IMR-90 (cell line): ENCODE results near the gene KLHDC3. TPM values are rescaled to one million over a fixed set of nuclear protein-coding genes. Genes with fewer than 3 reads are reported as not detected.

Experiments
- ATAC-seq: fragments of 200-7000 bp; cut with Tn5 transposase; 2 replicates; pipeline ENCODE4 v1.9.1; 2020; ENCODE audit warnings: low read depth, mild to moderate bottlenecking, moderate library complexity
- BruUV-seq: library from RNA; stranded (reverse); fragments of 400-500 nt; replicated peaks from 2 replicates; lab custom pipeline; 2021; lab: Mats Ljungman, UMichigan
- CTCF ChIA-PET: fragments of 300-600 bp; formaldehyde crosslinking; extraction: SDS; loops from one replicate; lab custom pipeline; 2021; ENCODE audit warnings: antibody characterized with exemption; lab: Yijun Ruan, JAX
- POLR2A ChIA-PET: fragments of 300-600 bp; sonication (Branson Sonifier 250); formaldehyde crosslinking; loops from one replicate; lab custom pipeline; 2022; ENCODE audit warnings: antibody characterized with exemption; ENCODE audit not compliant: unreplicated experiment; lab: Charles Lee
- DNase-seq: peaks from one replicate; pipeline ENCODE4 v3.0.0; 2013
- H2AFZ ChIP-seq: replicated peaks from 2 replicates; pipeline ENCODE3; 2013; ENCODE audit warnings: low read length, mild to moderate bottlenecking; ENCODE audit not compliant: poor library complexity
- H2AK5ac ChIP-seq: 2 replicates; pipeline ENCODE4 v1.6.1; 2013; ENCODE audit warnings: low read depth, low read length, inconsistent platforms
- H2AK9ac ChIP-seq: replicated peaks from 2 replicates; pipeline ENCODE3; 2013; ENCODE audit warnings: mild to moderate bottlenecking, low read depth, low read length, moderate library complexity; ENCODE audit not compliant: poor library complexity
- H2BK120ac ChIP-seq: 2 replicates; pipeline ENCODE4 v1.6.1; 2013; ENCODE audit warnings: low read depth, low read length, inconsistent platforms
- H2BK15ac ChIP-seq: 3 replicates; pipeline ENCODE4 v1.6.1; 2013; ENCODE audit warnings: low read depth, low read length, inconsistent platforms
- H2BK20ac ChIP-seq: 2 replicates; pipeline ENCODE4 v1.6.1; 2013; ENCODE audit warnings: low read depth, mild to moderate bottlenecking, inconsistent platforms, low read length, moderate library complexity
- H2BK5ac ChIP-seq: 2 replicates; pipeline ENCODE4 v1.6.1; 2013; ENCODE audit warnings: mild to moderate bottlenecking, low read depth, low read length, inconsistent platforms; ENCODE audit not compliant: poor library complexity, severe bottlenecking
- H3K14ac ChIP-seq: replicated peaks from 2 replicates; pipeline ENCODE4 v1.6.1; 2013; ENCODE audit warnings: low read depth, low read length, inconsistent platforms
- H3K18ac ChIP-seq: 2 replicates; pipeline ENCODE4 v1.6.1; 2013; ENCODE audit warnings: low read depth, low read length, control low read depth
- H3K23ac ChIP-seq: 2 replicates; pipeline ENCODE4 v1.6.1; 2013; ENCODE audit warnings: low read depth, low read length, inconsistent platforms
- H3K27ac ChIP-seq: 2 replicates; pipeline ENCODE4 v1.5.1; 2013; ENCODE audit warnings: mild to moderate bottlenecking, control low read depth, low read length; ENCODE audit not compliant: insufficient read depth
- H3K27me3 ChIP-seq: 2 replicates; pipeline ENCODE4 v1.6.1; 2013; ENCODE audit warnings: low read length; ENCODE audit not compliant: control insufficient read depth, insufficient read depth
- H3K36me3 ChIP-seq: 2 replicates; pipeline ENCODE4 v1.6.1; 2013; ENCODE audit warnings: low read length, mixed read lengths; ENCODE audit not compliant: control insufficient read depth, insufficient read depth
- H3K4ac ChIP-seq: 2 replicates; pipeline ENCODE4 v1.6.1; 2013; ENCODE audit warnings: low read depth, low read length, inconsistent platforms
- H3K4me1 ChIP-seq: 2 replicates; pipeline ENCODE4 v1.6.1; 2013; ENCODE audit warnings: low read length, mixed read lengths; ENCODE audit not compliant: control insufficient read depth, insufficient read depth
- H3K4me2 ChIP-seq: 2 replicates; pipeline ENCODE4 v1.6.1; 2013; ENCODE audit warnings: low read depth, mild to moderate bottlenecking, control low read depth, low read length, moderate library complexity
- H3K4me3 ChIP-seq: 2 replicates; pipeline ENCODE4 v1.5.1; 2013; ENCODE audit warnings: low read depth, mild to moderate bottlenecking, control low read depth, low read length, moderate library complexity; ENCODE audit not compliant: insufficient read depth
- H3K56ac ChIP-seq: 2 replicates; pipeline ENCODE4 v1.6.1; 2013; ENCODE audit warnings: low read length, inconsistent platforms; ENCODE audit not compliant: insufficient read depth; ENCODE audit errors: extremely low read depth
- H3K79me1 ChIP-seq, 2 experiments: 2 replicates each; pipeline ENCODE4 v1.6.1; 2013; ENCODE audit warnings: low read length in 2 of 2, inconsistent platforms in 1 of 2, low read depth in 1 of 2
- H3K9ac ChIP-seq: 2 replicates; pipeline ENCODE4 v1.6.1; 2013; ENCODE audit warnings: low read depth, low read length, control low read depth
- H3K9me1 ChIP-seq: 2 replicates; pipeline ENCODE4 v1.6.1; 2013; ENCODE audit warnings: low read length, inconsistent platforms; ENCODE audit not compliant: insufficient read depth
- H3K9me3 ChIP-seq: 2 replicates; pipeline ENCODE4 v1.6.1; 2013; ENCODE audit warnings: low read length; ENCODE audit not compliant: control insufficient read depth, insufficient read depth
- H4K20me1 ChIP-seq: 2 replicates; pipeline ENCODE4 v1.6.1; 2013; ENCODE audit warnings: low read length, inconsistent platforms; ENCODE audit not compliant: insufficient read depth
- H4K5ac ChIP-seq: 2 replicates; pipeline ENCODE4 v1.6.1; 2013; ENCODE audit warnings: mild to moderate bottlenecking, low read depth, low read length, control low read depth
- H4K8ac ChIP-seq, 2 experiments: 2 replicates each; pipeline ENCODE4 v1.6.1; 2013; ENCODE audit warnings: low read depth in 2 of 2, low read length in 2 of 2, control low read depth in 1 of 2, inconsistent platforms in 1 of 2
- H4K91ac ChIP-seq: 2 replicates; pipeline ENCODE4 v1.6.1; 2013; ENCODE audit warnings: low read depth, low read length, inconsistent platforms; ENCODE audit not compliant: insufficient read depth
- BHLHE40 ChIP-seq: fragments of 150-350 bp; IDR thresholded peaks from 2 replicates; pipeline ENCODE4 v1.6.1; 2016; ENCODE audit warnings: mild to moderate bottlenecking, low read depth, low read length
- CTCF ChIP-seq: conservative IDR thresholded peaks from 2 replicates; pipeline ENCODE4 v1.5.1; 2012; ENCODE audit warnings: mild to moderate bottlenecking, low read depth, low read length, improper control_type of control experiment
- FOS ChIP-seq: fragments of 150-350 bp; IDR thresholded peaks from 2 replicates; pipeline ENCODE4 v1.6.1; 2016; ENCODE audit warnings: low read depth, low read length
- NFE2L2 ChIP-seq: fragments of 150-350 bp; IDR thresholded peaks from 2 replicates; pipeline ENCODE4 v1.6.1; 2016; ENCODE audit warnings: low read depth, mild to moderate bottlenecking, low read length
- RFX5 ChIP-seq: IDR thresholded peaks from 2 replicates; pipeline ENCODE4 v1.8.0; 2012; ENCODE audit warnings: low read depth, mild to moderate bottlenecking, low read length, moderate library complexity
- USF2 ChIP-seq: fragments of 150-350 bp; IDR thresholded peaks from 2 replicates; pipeline ENCODE4 v1.6.1; 2017; ENCODE audit warnings: mild to moderate bottlenecking, antibody characterized with exemption, low read length, low read depth
- WGBS, 2 experiments: methylation state at CpG; one replicate each; pipeline versions ENCODE4 v1.1.5 to v1.1.7; 2013; ENCODE audit warnings: missing lambda C conversion rate in 2 of 2; ENCODE audit not compliant: insufficient read length in 1 of 2; ENCODE audit errors: extremely low coverage in 2 of 2; 5-methylcytosine and 5-hydroxymethylcytosine counted together
- dilution Hi-C: fragments of 300-500 bp; cut with HindIII; formaldehyde crosslinking; loops from one replicate; pipeline ENCODE4 v1.14.3; 2018; ENCODE audit warnings: low sequenced_read_pairs; ENCODE audit not compliant: unreplicated experiment
- in situ Hi-C: fragments of 300-500 bp; cut with MboI; formaldehyde crosslinking; loops from 3 replicates; pipeline ENCODE4 v1.14.3; 2019; ENCODE audit warnings: low sequenced_read_pairs, inconsistent platforms, mixed read lengths
- intact Hi-C: fragments of 100-400 bp; cut with micrococcal nuclease; formaldehyde crosslinking; loops from 2 replicates; pipeline ENCODE4 v1.10.0; 2022
- polyA plus RNA-seq, 3 experiments: library from polyadenylated mRNA; depleted of rRNA; stranded (reverse); fragments of >200 nt; gene quantifications; 2 replicates each; pipeline ENCODE4 v1.2.3, GENCODE V29; 2012; ENCODE audit warnings: low replicate concordance in 1 of 3
- total RNA-seq: library from RNA; depleted of rRNA; stranded (reverse); fragments of >200 nt; gene quantifications from 2 replicates; pipeline ENCODE4 v1.2.3, GENCODE V29; 2012

The KLHDC3 gene
- total and polyA plus RNA-seq, 2 of the 4 experiments (the other 2 are of a cell fraction): 57.1 to 76.0 TPM

GRCh38 chr6:43024436-43024835 lies 10.4 kb downstream of the KLHDC3 start:
- no peak for ATAC-seq
- POLR2A ChIA-PET: no interaction called here
- 100% methylated on average over 1 of the region's 2 CpGs; no CpG with 5 or more reads in 1 of the 2 experiments for WGBS, 2 experiments
- CTCF ChIA-PET: interaction anchor here (1.2 kb wide), 1 partner anchor 23 kb away, joined by 3 read pairs; no protein-coding TSS in a partner anchor
- no peaks in the 10 kb centered on the region for H3K9me3 ChIP-seq
- no peak overlapping the region for H3K27ac ChIP-seq
- no peak overlapping the region for H2AFZ ChIP-seq
- no peak overlapping the region for H3K14ac ChIP-seq
- H3K9me1 ChIP-seq: 0 out of 2 replicates have a peak, but pooled peaks cover 4% of the 10 kb centered on the region
- H2AK9ac ChIP-seq: no peak overlapping the region
- H3K27me3 ChIP-seq: no peaks in the 10 kb centered on the region
- H3K4me3 ChIP-seq: no peak overlapping the region
- no peak overlapping the region for H2AK5ac ChIP-seq
- H3K4ac ChIP-seq: no peak overlapping the region
- TF ChIP-seq NFE2L2 (no peak), USF2 (no peak), FOS (no peak), BHLHE40 (no peak), RFX5 (no peak), CTCF (no peak)
- dilution Hi-C loops (no loop called here), in situ Hi-C loops (no loop called here), intact Hi-C loops (no loop called here)
- no peak overlapping the region for H2BK20ac ChIP-seq
- peaks cover 53% of the 10 kb centered on the region for H3K36me3 ChIP-seq
- H4K91ac ChIP-seq: no peak overlapping the region
- H3K56ac ChIP-seq: no peak overlapping the region
- H4K5ac ChIP-seq: no peak overlapping the region
- peak overlapping the region; percentile 32; the same call in 1 of the 2 replicates for H3K23ac ChIP-seq
- H3K4me1 ChIP-seq: peaks cover 9% of the 10 kb centered on the region
- H4K8ac ChIP-seq: peak overlapping the region in 1 of 2 experiments; percentile 11; a peak in 1 of 4 replicates
- no peak overlapping the region for H2BK15ac ChIP-seq
- H3K79me1 ChIP-seq: peaks cover 29 to 58% of the 10 kb centered on the region in 2 experiments
- no peak overlapping the region for H3K18ac ChIP-seq
- no peak overlapping the region for H2BK5ac ChIP-seq
- BruUV-seq: no TSS peak
- DNase-seq: no peak
- H2BK120ac ChIP-seq: no peak overlapping the region
- H4K20me1 ChIP-seq: peaks cover 17% of the 10 kb centered on the region
- no peak overlapping the region for H3K4me2 ChIP-seq
- H3K9ac ChIP-seq: no peak overlapping the region
